ENCODE results near the gene FBXW4. TPM values are rescaled to one million over a fixed set of nuclear protein-coding genes. Genes with fewer than 3 reads are reported as not detected.

FBXW4 gene
- total and polyA plus RNA-seq, 4 donors = 28.0 to 65.6 (median 54.5) TPM

- peaks cover 0 to 34% (median 9%) of the 10 kb centered on the region in 4 donors for H3K36me3 ChIP-seq (ENCODE audit: control insufficient read depth in 4 of 4, insufficient read depth in 4 of 4, low read length in 4 of 4)
- no peak for ATAC-seq (ENCODE audit: insufficient read depth, low FRiP score)
- no peaks in the 10 kb centered on the region for H3K9me3 ChIP-seq (ENCODE audit: control insufficient read depth in 4 of 4, insufficient read depth in 3 of 4, low read length in 3 of 4)
- 69 to 83% methylated on average over 1 of the region's 1 CpG for WGBS, 2 donors
- H3K9ac ChIP-seq (ENCODE audit: insufficient read depth in 1 of 2, low read length in 2 of 2) = no peak overlapping the region
- TF ChIP-seq, protein P1, sequence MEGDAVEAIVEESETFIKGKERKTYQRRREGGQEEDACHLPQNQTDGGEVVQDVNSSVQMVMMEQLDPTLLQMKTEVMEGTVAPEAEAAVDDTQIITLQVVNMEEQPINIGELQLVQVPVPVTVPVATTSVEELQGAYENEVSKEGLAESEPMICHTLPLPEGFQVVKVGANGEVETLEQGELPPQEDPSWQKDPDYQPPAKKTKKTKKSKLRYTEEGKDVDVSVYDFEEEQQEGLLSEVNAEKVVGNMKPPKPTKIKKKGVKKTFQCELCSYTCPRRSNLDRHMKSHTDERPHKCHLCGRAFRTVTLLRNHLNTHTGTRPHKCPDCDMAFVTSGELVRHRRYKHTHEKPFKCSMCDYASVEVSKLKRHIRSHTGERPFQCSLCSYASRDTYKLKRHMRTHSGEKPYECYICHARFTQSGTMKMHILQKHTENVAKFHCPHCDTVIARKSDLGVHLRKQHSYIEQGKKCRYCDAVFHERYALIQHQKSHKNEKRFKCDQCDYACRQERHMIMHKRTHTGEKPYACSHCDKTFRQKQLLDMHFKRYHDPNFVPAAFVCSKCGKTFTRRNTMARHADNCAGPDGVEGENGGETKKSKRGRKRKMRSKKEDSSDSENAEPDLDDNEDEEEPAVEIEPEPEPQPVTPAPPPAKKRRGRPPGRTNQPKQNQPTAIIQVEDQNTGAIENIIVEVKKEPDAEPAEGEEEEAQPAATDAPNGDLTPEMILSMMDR (IDR thresholded peaks at IDR 0.05; ENCODE audit: control extremely low read depth, extremely low read depth) = no peak
- peaks cover 0 to 1% (median 0%) of the 10 kb centered on the region in 5 donors for H3K4me1 ChIP-seq (ENCODE audit: control insufficient read depth in 5 of 5, insufficient read depth in 5 of 5, low read length in 5 of 5)
- no peak overlapping the region for H3K27ac ChIP-seq (ENCODE audit: low read depth in 1 of 2, low read length in 1 of 2)
- H3K27me3 ChIP-seq (ENCODE audit: control insufficient read depth in 3 of 3, insufficient read depth in 3 of 3, low read length in 2 of 3) = no peaks in the 10 kb centered on the region
- H3K4me3 ChIP-seq = no peak overlapping the region
- DNase-seq = no peak
Observed at GRCh38 chr10:101623528-101623927, 71.4 kb downstream of the FBXW4 start.

DNA sequence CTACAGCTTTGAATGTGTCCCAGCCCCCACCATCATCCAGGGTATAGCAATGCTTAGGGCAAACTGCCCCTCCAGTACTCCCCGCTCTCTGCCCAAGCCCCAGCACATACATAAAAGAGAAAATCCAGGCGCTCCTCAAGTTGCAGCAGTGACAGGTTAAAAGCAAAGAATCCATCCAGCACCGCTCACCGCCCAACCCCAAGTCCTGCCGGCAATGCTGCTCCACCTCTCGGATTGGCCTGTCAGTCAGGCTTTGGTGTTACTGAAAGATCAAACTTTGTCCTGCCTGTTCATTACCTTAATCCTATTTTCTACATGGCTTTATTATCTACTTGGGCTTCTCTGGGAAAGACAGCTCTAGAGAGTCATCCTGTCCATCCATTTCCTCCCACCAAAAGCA lies 75.0 kb downstream of the FBXW4 start:
- H3K4me1 ChIP-seq (ENCODE audit: control insufficient read depth in 5 of 5, insufficient read depth in 5 of 5, low read length in 5 of 5) = peaks cover 0 to 4% (median 0%) of the 10 kb centered on the region in 5 donors
- no peak for DNase-seq
- 97 to 98% methylated on average over 6 of the region's 6 CpGs for WGBS, 2 donors
- H3K9ac ChIP-seq (ENCODE audit: insufficient read depth in 1 of 2, low read length in 2 of 2) = no peak overlapping the region
- no peaks in the 10 kb centered on the region for H3K27me3 ChIP-seq (ENCODE audit: control insufficient read depth in 3 of 3, insufficient read depth in 3 of 3, low read length in 2 of 3)
- H3K4me3 ChIP-seq = no peak overlapping the region
- ATAC-seq (ENCODE audit: insufficient read depth, low FRiP score) = no peak
- peaks cover 0 to 31% (median 10%) of the 10 kb centered on the region in 4 donors for H3K36me3 ChIP-seq (ENCODE audit: control insufficient read depth in 4 of 4, insufficient read depth in 4 of 4, low read length in 4 of 4)
- H3K27ac ChIP-seq (ENCODE audit: low read depth in 1 of 2, low read length in 1 of 2) = no peak overlapping the region
- TF ChIP-seq, protein P1 (IDR thresholded peaks at IDR 0.05; ENCODE audit: control extremely low read depth, extremely low read depth) = no peak
- H3K9me3 ChIP-seq (ENCODE audit: control insufficient read depth in 4 of 4, insufficient read depth in 3 of 4, low read length in 3 of 4) = no peaks in the 10 kb centered on the region

GRCh38 chr10:101618871-101619270 lies 76.1 kb downstream of the FBXW4 start:
- 88 to 93% methylated on average over 2 of the region's 2 CpGs for WGBS, 2 donors
- Histone ChIP-seq H3K27ac (ENCODE audit: low read depth in 1 of 2, low read length in 1 of 2) (no peak overlapping the region), H3K4me1 (ENCODE audit: control insufficient read depth in 5 of 5, insufficient read depth in 5 of 5, low read length in 5 of 5) (peaks cover 0 to 4% (median 0%) of the 10 kb centered on the region in 5 donors), H3K9me3 (ENCODE audit: control insufficient read depth in 4 of 4, insufficient read depth in 3 of 4, low read length in 3 of 4) (no peaks in the 10 kb centered on the region), H3K27me3 (ENCODE audit: control insufficient read depth in 3 of 3, insufficient read depth in 3 of 3, low read length in 2 of 3) (no peaks in the 10 kb centered on the region), H3K9ac (ENCODE audit: insufficient read depth in 1 of 2, low read length in 2 of 2) (no peak overlapping the region), H3K36me3 (ENCODE audit: control insufficient read depth in 4 of 4, insufficient read depth in 4 of 4, low read length in 4 of 4) (peaks cover 0 to 26% (median 9%) of the 10 kb centered on the region in 4 donors), H3K4me3 (no peak overlapping the region)
- DNase-seq (no peak), ATAC-seq (ENCODE audit: insufficient read depth, low FRiP score) (no peak)
- TF ChIP-seq, protein P1 (IDR thresholded peaks at IDR 0.05; ENCODE audit: control extremely low read depth, extremely low read depth) = no peak

Measured in lung (tissue), 12 donors.